ENCODE measurements around the gene SRPK2. TPM values are rescaled to one million over a fixed set of nuclear protein-coding genes. Genes with fewer than 3 reads are reported as not detected.

The SRPK2 gene
- total RNA-seq, 1 donor from 2014 or later, result 70.5 TPM

GRCh38 chr7:105151152-105151551 lies 237.6 kb downstream of the SRPK2 start:
- H3K4me3 Mint-ChIP-seq (ENCODE audit: unreplicated experiment), result no peak overlapping the region
- DNase-seq (ENCODE audit: low spot score), result no peak
- H3K9me3 Mint-ChIP-seq (ENCODE audit: unreplicated experiment), result no peaks in the 10 kb centered on the region
- no peak for TF ChIP-seq CTCF (IDR thresholded peaks at IDR 0.05; ENCODE audit: unreplicated experiment)
- H3K4me1 Mint-ChIP-seq (ENCODE audit: unreplicated experiment), result peaks cover 15% of the 10 kb centered on the region
- peaks cover 6% of the 10 kb centered on the region for H3K27me3 Mint-ChIP-seq (ENCODE audit: unreplicated experiment)
- H3K27ac Mint-ChIP-seq (ENCODE audit: unreplicated experiment), result no peak overlapping the region
- peaks cover 3% of the 10 kb centered on the region for H3K36me3 Mint-ChIP-seq (ENCODE audit: low read depth, unreplicated experiment)

- H3K36me3 Mint-ChIP-seq (ENCODE audit: low read depth, unreplicated experiment), result peaks cover 3% of the 10 kb centered on the region
- peaks cover 15% of the 10 kb centered on the region for H3K4me1 Mint-ChIP-seq (ENCODE audit: unreplicated experiment)
- H3K27me3 Mint-ChIP-seq (ENCODE audit: unreplicated experiment), result peaks cover 6% of the 10 kb centered on the region
- no peaks in the 10 kb centered on the region for H3K9me3 Mint-ChIP-seq (ENCODE audit: unreplicated experiment)
- DNase-seq (ENCODE audit: low spot score), result no peak
- TF ChIP-seq CTCF (IDR thresholded peaks at IDR 0.05; ENCODE audit: unreplicated experiment), result no peak
- no peak overlapping the region for H3K4me3 Mint-ChIP-seq (ENCODE audit: unreplicated experiment)
- no peak overlapping the region for H3K27ac Mint-ChIP-seq (ENCODE audit: unreplicated experiment)
Measured at GRCh38 chr7:105149827-105150226, 238.9 kb downstream of the SRPK2 start.

GRCh38 chr7:105141068-105141467 lies 247.7 kb downstream of the SRPK2 start:
- H3K36me3 Mint-ChIP-seq (ENCODE audit: low read depth, unreplicated experiment), result peaks cover 17% of the 10 kb centered on the region
- H3K9me3 Mint-ChIP-seq (ENCODE audit: unreplicated experiment), result no peaks in the 10 kb centered on the region
- H3K4me1 Mint-ChIP-seq (ENCODE audit: unreplicated experiment), result peaks cover 14% of the 10 kb centered on the region
- no peak for DNase-seq (ENCODE audit: low spot score)
- H3K27me3 Mint-ChIP-seq (ENCODE audit: unreplicated experiment), result peaks cover 6% of the 10 kb centered on the region
- TF ChIP-seq CTCF (IDR thresholded peaks at IDR 0.05; ENCODE audit: unreplicated experiment), result no peak
- H3K27ac Mint-ChIP-seq (ENCODE audit: unreplicated experiment), result no peak overlapping the region
- no peak overlapping the region for H3K4me3 Mint-ChIP-seq (ENCODE audit: unreplicated experiment)

GRCh38 chr7:105139381-105139780 lies 249.3 kb downstream of the SRPK2 start:
- Mint-ChIP-seq H3K27ac (ENCODE audit: unreplicated experiment) (peak overlapping the region; percentile 48), H3K27me3 (ENCODE audit: unreplicated experiment) (peaks cover 8% of the 10 kb centered on the region), H3K4me3 (ENCODE audit: unreplicated experiment) (no peak overlapping the region), H3K9me3 (ENCODE audit: unreplicated experiment) (no peaks in the 10 kb centered on the region), H3K36me3 (ENCODE audit: low read depth, unreplicated experiment) (peaks cover 20% of the 10 kb centered on the region), H3K4me1 (ENCODE audit: unreplicated experiment) (peaks cover 14% of the 10 kb centered on the region)
- no peak for TF ChIP-seq CTCF (IDR thresholded peaks at IDR 0.05; ENCODE audit: unreplicated experiment)
- no peak for DNase-seq (ENCODE audit: low spot score)

GRCh38 chr7:105137898-105138297 lies 250.8 kb downstream of the SRPK2 start:
- H3K4me1 Mint-ChIP-seq (ENCODE audit: unreplicated experiment), result peaks cover 19% of the 10 kb centered on the region
- TF ChIP-seq CTCF (IDR thresholded peaks at IDR 0.05; ENCODE audit: unreplicated experiment), result no peak
- no peaks in the 10 kb centered on the region for H3K9me3 Mint-ChIP-seq (ENCODE audit: unreplicated experiment)
- H3K36me3 Mint-ChIP-seq (ENCODE audit: low read depth, unreplicated experiment), result peaks cover 24% of the 10 kb centered on the region
- H3K27ac Mint-ChIP-seq (ENCODE audit: unreplicated experiment), result no peak overlapping the region
- H3K4me3 Mint-ChIP-seq (ENCODE audit: unreplicated experiment), result no peak overlapping the region
- H3K27me3 Mint-ChIP-seq (ENCODE audit: unreplicated experiment), result peaks cover 6% of the 10 kb centered on the region
- DNase-seq (ENCODE audit: low spot score), result no peak

Data from endothelial cell (in vitro differentiated cells).